ENCODE data around the gene C19orf33. TPM values are rescaled to one million over a fixed set of nuclear protein-coding genes. Genes with fewer than 3 reads are reported as not detected.

Gene C19orf33
- total and polyA plus RNA-seq, 9 of the 15 experiments (the other 6 are each of a cell fraction or from before 2014, with no cell fraction given), result 3.2 TPM; not detected in 8

DNA sequence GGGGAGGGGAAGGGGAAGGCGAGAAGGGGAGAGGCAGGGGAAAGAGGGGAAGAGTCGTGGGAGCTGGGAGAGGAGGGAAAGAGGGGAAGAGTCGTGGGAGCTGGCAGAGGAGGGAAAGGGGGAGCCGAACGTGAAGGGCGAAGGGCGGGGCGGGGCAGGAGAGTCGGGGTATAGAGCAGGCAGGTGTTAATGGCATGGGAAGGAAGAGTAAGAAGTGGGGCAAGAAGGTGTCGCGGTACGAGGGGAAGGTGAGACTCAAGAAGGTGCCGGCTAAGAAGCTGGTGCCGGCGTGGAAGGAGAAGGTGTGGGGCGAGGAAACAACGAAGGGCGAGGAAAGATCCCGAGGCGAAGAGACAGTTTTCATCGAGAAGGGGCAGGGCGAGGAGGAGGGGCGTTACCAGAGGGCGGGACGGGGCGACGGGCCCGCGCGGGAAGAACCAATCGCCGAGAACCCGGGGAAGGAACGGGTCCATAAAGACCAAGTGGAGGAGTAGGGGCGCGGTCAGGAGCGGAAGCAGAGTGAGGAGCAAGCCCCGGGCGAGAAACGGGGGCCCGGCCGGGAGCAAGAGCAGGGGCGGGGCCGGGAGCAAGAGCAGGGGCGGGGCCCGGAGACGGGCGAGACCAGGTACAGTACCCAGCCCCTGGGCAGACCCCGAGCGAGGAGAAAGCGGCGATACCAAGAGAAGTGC lies 32.0 kb downstream of the C19orf33 start (continued):
- TF ChIP-seq EP400 (IDR thresholded peaks at IDR 0.05), result 0 out of 2 replicates have a peak, but pooled peaks have one; percentile 46
- TF ChIP-seq GABPA (tag; conservative IDR thresholded peaks at IDR 0.05; ENCODE audit: low read depth), result peak; percentile 52; the same call in 1 of the 2 replicates
- TF ChIP-seq ZBTB26 (CRISPR knock-in tag; IDR thresholded peaks at IDR 0.05), result peak; percentile 84; the same call in 1 of the 2 replicates
- 0 out of 2 replicates have a peak, but pooled peaks have one; percentile 4 for TF ChIP-seq ZKSCAN1 (IDR thresholded peaks at IDR 0.05; ENCODE audit: low read depth, low read length)
- TF ChIP-seq NFIC (IDR thresholded peaks at IDR 0.05), result peak; percentile 11; the same call in 1 of the 2 replicates
- peak; percentile 27 for TF ChIP-seq ARID1B (IDR thresholded peaks at IDR 0.05)
- no peak for TF ChIP-seq ZNF134 (CRISPR knock-in tag; conservative IDR thresholded peaks at IDR 0.05)
- peak; percentile 25 for TF ChIP-seq HMGN3 (IDR thresholded peaks at IDR 0.05; ENCODE audit: borderline replicate concordance, extremely low read depth, insufficient read length, low read depth, low read length)
- TF ChIP-seq DMBX1 (CRISPR knock-in tag; IDR thresholded peaks at IDR 0.05; ENCODE audit: borderline replicate concordance), result no peak
- TF ChIP-seq ATF6 (CRISPR knock-in tag; IDR thresholded peaks at IDR 0.05), result 0 out of 2 replicates have a peak, but pooled peaks have one; percentile 40
- TF ChIP-seq, protein P1, sequence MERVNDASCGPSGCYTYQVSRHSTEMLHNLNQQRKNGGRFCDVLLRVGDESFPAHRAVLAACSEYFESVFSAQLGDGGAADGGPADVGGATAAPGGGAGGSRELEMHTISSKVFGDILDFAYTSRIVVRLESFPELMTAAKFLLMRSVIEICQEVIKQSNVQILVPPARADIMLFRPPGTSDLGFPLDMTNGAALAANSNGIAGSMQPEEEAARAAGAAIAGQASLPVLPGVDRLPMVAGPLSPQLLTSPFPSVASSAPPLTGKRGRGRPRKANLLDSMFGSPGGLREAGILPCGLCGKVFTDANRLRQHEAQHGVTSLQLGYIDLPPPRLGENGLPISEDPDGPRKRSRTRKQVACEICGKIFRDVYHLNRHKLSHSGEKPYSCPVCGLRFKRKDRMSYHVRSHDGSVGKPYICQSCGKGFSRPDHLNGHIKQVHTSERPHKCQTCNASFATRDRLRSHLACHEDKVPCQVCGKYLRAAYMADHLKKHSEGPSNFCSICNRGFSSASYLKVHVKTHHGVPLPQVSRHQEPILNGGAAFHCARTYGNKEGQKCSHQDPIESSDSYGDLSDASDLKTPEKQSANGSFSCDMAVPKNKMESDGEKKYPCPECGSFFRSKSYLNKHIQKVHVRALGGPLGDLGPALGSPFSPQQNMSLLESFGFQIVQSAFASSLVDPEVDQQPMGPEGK (CRISPR knock-in tag; IDR thresholded peaks at IDR 0.05; ENCODE audit: borderline replicate concordance), result no peak
- 0 out of 2 replicates have a peak, but pooled peaks have one; percentile 29 for TF ChIP-seq SNIP1 (IDR thresholded peaks at IDR 0.05; ENCODE audit: low read depth)
- peak; percentile 11 for TF ChIP-seq ZNF280A (IDR thresholded peaks at IDR 0.05; ENCODE audit: low read depth, partially characterized antibody)
- peak; percentile 7 for TF ChIP-seq FIP1L1 (IDR thresholded peaks at IDR 0.05; ENCODE audit: low read depth, low read length, poor library complexity, severe bottlenecking)
- peak; percentile 36 for TF ChIP-seq TBP (optimal IDR thresholded peaks at IDR 0.05; ENCODE audit: low read depth, low read length)
- TF ChIP-seq TFAM (CRISPR knock-in tag; conservative IDR thresholded peaks at IDR 0.05), result no peak
- no peak for TF ChIP-seq ZNF24 (IDR thresholded peaks at IDR 0.05)

Measured in K562 (cell line).